Activated T-cell treated with anti-CD3 and anti-CD28 coated beads for 48 hours (primary cell): Measurements from ENCODE around the gene SGIP1.

Source experiments
- DNase-seq: peaks from one replicate; pipeline ENCODE4 v3.0.0-alpha.2; 2020; ENCODE audit warnings: low read depth

Gene SGIP1

GRCh38 chr1:66523562-66523961 is 10.4 kb upstream of the SGIP1 start:
- DNase-seq, result no peak

- DNase-seq, result no peak
Measured at GRCh38 chr1:66525086-66525485, 8.9 kb upstream of the SGIP1 start.

- no peak for DNase-seq
Measured at GRCh38 chr1:66526036-66526435, 7.9 kb upstream of the SGIP1 start.

- no peak for DNase-seq
Measured at GRCh38 chr1:66526991-66527390, 7.0 kb upstream of the SGIP1 start.

GRCh38 chr1:66527686-66528085 is 6.3 kb upstream of the SGIP1 start:
- no peak for DNase-seq

- no peak for DNase-seq
Measured at GRCh38 chr1:66528580-66528979, 5.4 kb upstream of the SGIP1 start.

- DNase-seq, result no peak
Measured at GRCh38 chr1:66532214-66532613, 1.7 kb upstream of the SGIP1 start.

GRCh38 chr1:66532798-66533783 is 862 bp upstream of the SGIP1 start:
- peak; percentile 5 for DNase-seq

GRCh38 chr1:66535061-66535460 is 1.1 kb downstream of the SGIP1 start:
- no peak for DNase-seq

- DNase-seq, result no peak
Measured at GRCh38 chr1:66535853-66536252, 1.9 kb downstream of the SGIP1 start.

GRCh38 chr1:66537718-66538117 is 3.8 kb downstream of the SGIP1 start:
- no peak for DNase-seq

- DNase-seq, result no peak
Measured at GRCh38 chr1:66539491-66539890, 5.5 kb downstream of the SGIP1 start.

- DNase-seq, result no peak
Measured at GRCh38 chr1:66540434-66541032, 6.6 kb downstream of the SGIP1 start.

- no peak for DNase-seq
Measured at GRCh38 chr1:66542314-66542713, 8.4 kb downstream of the SGIP1 start.

GRCh38 chr1:66542811-66543767 is 9.1 kb downstream of the SGIP1 start:
- no peak for DNase-seq

- no peak for DNase-seq
Measured at GRCh38 chr1:66546047-66546810, 12.3 kb downstream of the SGIP1 start.

- DNase-seq, result no peak
Measured at GRCh38 chr1:66549017-66549416, 15.1 kb downstream of the SGIP1 start.

GRCh38 chr1:66550243-66550642 is 16.3 kb downstream of the SGIP1 start:
- DNase-seq, result no peak

- DNase-seq, result no peak
Measured at GRCh38 chr1:66552287-66552686, 18.3 kb downstream of the SGIP1 start.

- no peak for DNase-seq
Measured at GRCh38 chr1:66552829-66553228, 18.9 kb downstream of the SGIP1 start.

- DNase-seq, result no peak
Measured at GRCh38 chr1:66553846-66554245, 19.9 kb downstream of the SGIP1 start.
